OCI-LY1 (cell line): ENCODE data around the gene ALKBH7.

Experiments
- H2AFZ ChIP-seq: fragments of 200-600 bp; sonication (generic), shearing (Covaris generic); 2 replicates; pipeline ENCODE4 v1.6.0; 2014; ENCODE audit warnings: antibody characterized with exemption, mild to moderate bottlenecking, low read length
- H3F3A ChIP-seq: fragments of 200-600 bp; sonication (generic), shearing (Covaris generic); 2 replicates; pipeline ENCODE4 v1.6.0; 2014; ENCODE audit warnings: mild to moderate bottlenecking, antibody characterized with exemption, low read length, moderate library complexity; ENCODE audit not compliant: insufficient read depth
- H3K27ac ChIP-seq: fragments of 200-600 bp; sonication (generic); 2 replicates; pipeline ENCODE4 v1.5.1; 2014; ENCODE audit warnings: low read length, mixed run types, mild to moderate bottlenecking, low read depth; ENCODE audit not compliant: poor library complexity, severe bottlenecking
- H3K27me3 ChIP-seq: fragments of 200-600 bp; sonication (generic); 2 replicates; pipeline ENCODE4 v1.6.0; 2014; ENCODE audit warnings: antibody characterized with exemption, mild to moderate bottlenecking, low read length, moderate library complexity; ENCODE audit not compliant: insufficient read depth
- H3K36me3 ChIP-seq: fragments of 200-600 bp; sonication (generic); 2 replicates; pipeline ENCODE4 v1.6.1; 2014; ENCODE audit warnings: mild to moderate bottlenecking, antibody characterized with exemption, low read length, moderate library complexity, mixed read lengths; ENCODE audit not compliant: insufficient read depth
- H3K4me1 ChIP-seq: fragments of 200-600 bp; sonication (generic); 2 replicates; pipeline ENCODE4 v1.5.1; 2014; ENCODE audit warnings: mild to moderate bottlenecking, low read length, moderate library complexity; ENCODE audit not compliant: insufficient read depth, severe bottlenecking
- H3K4me2 ChIP-seq: fragments of 200-600 bp; sonication (generic), shearing (Covaris generic); 2 replicates; pipeline ENCODE4 v1.6.1; 2014; ENCODE audit warnings: low read length
- H3K4me3 ChIP-seq: fragments of 200-600 bp; sonication (generic); 2 replicates; pipeline ENCODE4 v1.5.1; 2014; ENCODE audit warnings: low read length, low read depth, mild to moderate bottlenecking, mixed read lengths; ENCODE audit not compliant: poor library complexity, severe bottlenecking
- H3K79me2 ChIP-seq: fragments of 200-600 bp; shearing (Covaris generic); 2 replicates; pipeline ENCODE4 v1.6.1; 2016; ENCODE audit warnings: mixed run types, low read length, mixed read lengths; ENCODE audit not compliant: insufficient read depth
- H3K9ac ChIP-seq: fragments of 200-600 bp; sonication (generic), shearing (Covaris generic); 2 replicates; pipeline ENCODE4 v1.6.1; 2014; ENCODE audit warnings: mild to moderate bottlenecking, low read length, mixed read lengths
- H3K9me2 ChIP-seq: fragments of 200-600 bp; sonication (generic), shearing (Covaris generic); 2 replicates; pipeline ENCODE4 v1.6.1; 2014; ENCODE audit warnings: low read depth, mild to moderate bottlenecking, low read length, mixed read lengths
- H3K9me3 ChIP-seq: fragments of 200-600 bp; shearing (Covaris generic); 2 replicates; pipeline ENCODE4 v1.6.1; 2014; ENCODE audit warnings: low read length, mixed read lengths
- H4K20me1 ChIP-seq: fragments of 200-600 bp; sonication (generic), shearing (Covaris generic); 2 replicates; pipeline ENCODE4 v1.6.0; 2016; ENCODE audit warnings: mild to moderate bottlenecking, low read length; ENCODE audit not compliant: insufficient read depth
- CTCF ChIP-seq: fragments of 200-600 bp; sonication (generic), shearing (Covaris generic); IDR thresholded peaks from 2 replicates; pipeline ENCODE4 v1.5.1; 2017; ENCODE audit warnings: mild to moderate bottlenecking, antibody characterized with exemption, low read length, moderate library complexity, mixed read lengths
- EZH2 ChIP-seq: fragments of 200-600 bp; sonication (generic), shearing (Covaris generic); IDR thresholded peaks from 2 replicates; pipeline ENCODE4 v1.8.0; 2017; ENCODE audit warnings: borderline replicate concordance, mixed run types, mild to moderate bottlenecking, antibody characterized with exemption, low read length, moderate library complexity, mixed read lengths

Gene ALKBH7

DNA sequence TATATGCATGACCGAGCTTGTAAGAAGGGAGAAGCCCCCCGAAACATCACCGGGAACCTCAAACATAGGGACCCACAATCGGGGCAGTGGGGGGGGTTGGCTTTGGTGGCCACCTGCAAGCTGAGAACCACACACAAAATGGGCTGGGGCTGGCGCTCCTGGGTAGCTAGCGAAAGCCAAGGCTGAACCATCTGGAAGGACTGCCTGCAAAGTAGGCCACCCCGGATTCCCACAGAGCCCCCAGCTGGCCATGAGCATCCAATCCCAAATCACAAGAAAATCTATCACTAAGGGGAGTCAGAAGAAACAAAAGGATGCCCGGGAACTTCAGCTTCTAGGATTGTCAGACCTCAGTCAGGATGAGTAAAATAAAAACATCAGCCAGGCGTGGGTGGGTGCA lies 5.9 kb downstream of the ALKBH7 start:
- no peak for TF ChIP-seq EZH2
- TF ChIP-seq CTCF: no peak
- Histone ChIP-seq H3K4me1 (peaks cover 7% of the 10 kb centered on the region), H3K27ac (no peak overlapping the region)

GRCh38 chr19:6379744-6380143 lies 7.2 kb downstream of the ALKBH7 start:
- Histone ChIP-seq H3F3A (no peaks in the 10 kb centered on the region), H2AFZ (no peak overlapping the region), H3K4me3 (no peak overlapping the region), H3K79me2 (no peaks in the 10 kb centered on the region), H3K4me1 (no peaks in the 10 kb centered on the region), H3K9ac (no peak overlapping the region), H3K27me3 (no peaks in the 10 kb centered on the region), H3K27ac (no peak overlapping the region), H4K20me1 (no peaks in the 10 kb centered on the region), H3K9me2 (no peaks in the 10 kb centered on the region), H3K9me3 (no peaks in the 10 kb centered on the region), H3K4me2 (no peak overlapping the region), H3K36me3 (peaks cover 58% of the 10 kb centered on the region)
- no peak for TF ChIP-seq EZH2
- TF ChIP-seq CTCF: no peak

More for the DNA sequence above, 5.9 kb downstream of the ALKBH7 start:
- Histone ChIP-seq H3K4me3 (no peak overlapping the region), H3K27me3 (no peaks in the 10 kb centered on the region), H4K20me1 (no peaks in the 10 kb centered on the region), H3K9me3 (no peaks in the 10 kb centered on the region), H3F3A (no peaks in the 10 kb centered on the region), H2AFZ (no peak overlapping the region), H3K79me2 (no peaks in the 10 kb centered on the region), H3K36me3 (peaks cover 46% of the 10 kb centered on the region), H3K9me2 (no peaks in the 10 kb centered on the region), H3K9ac (no peak overlapping the region), H3K4me2 (no peak overlapping the region)

DNA sequence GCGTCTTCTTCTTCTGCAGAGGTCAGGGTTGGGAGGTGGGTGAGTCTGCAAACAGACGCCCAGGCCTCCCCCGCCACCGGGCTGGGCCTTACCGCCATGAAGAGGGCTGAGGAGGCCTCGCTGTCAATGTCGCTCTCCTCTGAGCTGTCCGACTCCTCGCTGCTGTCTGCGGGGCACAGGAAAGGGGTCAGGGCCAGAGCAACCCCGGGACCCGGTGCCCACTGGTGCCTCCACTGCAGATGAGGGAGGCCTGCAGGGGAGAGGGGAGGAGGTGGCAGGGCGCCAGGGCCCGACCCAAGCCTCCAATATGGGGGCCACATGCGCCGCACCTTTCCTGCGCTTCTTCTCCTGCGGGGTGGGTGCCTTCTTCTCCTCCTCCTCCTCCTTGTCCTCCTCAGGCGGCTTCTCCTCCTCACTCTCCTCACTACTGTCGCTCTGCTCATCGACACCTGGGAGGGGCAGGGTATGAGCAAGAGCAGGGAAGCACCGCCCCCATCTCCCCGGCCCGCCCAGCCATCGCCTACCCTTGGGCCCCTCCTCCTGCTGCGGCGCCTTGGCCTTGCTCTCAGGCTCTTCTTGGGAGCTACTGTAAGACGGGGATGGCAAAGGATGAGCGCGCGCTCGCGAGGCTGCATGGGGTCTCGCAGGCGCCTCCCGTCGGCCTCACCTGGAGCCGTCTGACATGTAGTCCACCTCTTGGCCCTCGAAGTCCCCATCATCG lies 8.6 kb downstream of the ALKBH7 start:
- TF ChIP-seq EZH2 (no peak), CTCF (no peak)
- H3K4me1 ChIP-seq: no peaks in the 10 kb centered on the region
- H3K4me2 ChIP-seq: no peak overlapping the region
- no peaks in the 10 kb centered on the region for H3F3A ChIP-seq
- no peaks in the 10 kb centered on the region for H4K20me1 ChIP-seq
- no peaks in the 10 kb centered on the region for H3K9me3 ChIP-seq
- H3K36me3 ChIP-seq: peaks cover 67% of the 10 kb centered on the region
- no peaks in the 10 kb centered on the region for H3K27me3 ChIP-seq
- no peak overlapping the region for H3K4me3 ChIP-seq
- no peaks in the 10 kb centered on the region for H3K9me2 ChIP-seq
- H3K9ac ChIP-seq: no peak overlapping the region
- H2AFZ ChIP-seq: no peak overlapping the region
- no peaks in the 10 kb centered on the region for H3K79me2 ChIP-seq
- H3K27ac ChIP-seq: no peak overlapping the region
